Measurements from ENCODE around the gene SYT11. TPM values are rescaled to one million over a fixed set of nuclear protein-coding genes. Genes with fewer than 3 reads are reported as not detected.

Gene SYT11
- total RNA-seq, 1 experiment from 2014 or later: 6.1 TPM

GRCh38 chr1:155812878-155813277 lies 46.5 kb upstream of the SYT11 start (continued):
- TF ChIP-seq, protein P1, sequence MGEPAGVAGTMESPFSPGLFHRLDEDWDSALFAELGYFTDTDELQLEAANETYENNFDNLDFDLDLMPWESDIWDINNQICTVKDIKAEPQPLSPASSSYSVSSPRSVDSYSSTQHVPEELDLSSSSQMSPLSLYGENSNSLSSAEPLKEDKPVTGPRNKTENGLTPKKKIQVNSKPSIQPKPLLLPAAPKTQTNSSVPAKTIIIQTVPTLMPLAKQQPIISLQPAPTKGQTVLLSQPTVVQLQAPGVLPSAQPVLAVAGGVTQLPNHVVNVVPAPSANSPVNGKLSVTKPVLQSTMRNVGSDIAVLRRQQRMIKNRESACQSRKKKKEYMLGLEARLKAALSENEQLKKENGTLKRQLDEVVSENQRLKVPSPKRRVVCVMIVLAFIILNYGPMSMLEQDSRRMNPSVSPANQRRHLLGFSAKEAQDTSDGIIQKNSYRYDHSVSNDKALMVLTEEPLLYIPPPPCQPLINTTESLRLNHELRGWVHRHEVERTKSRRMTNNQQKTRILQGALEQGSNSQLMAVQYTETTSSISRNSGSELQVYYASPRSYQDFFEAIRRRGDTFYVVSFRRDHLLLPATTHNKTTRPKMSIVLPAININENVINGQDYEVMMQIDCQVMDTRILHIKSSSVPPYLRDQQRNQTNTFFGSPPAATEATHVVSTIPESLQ (CRISPR knock-in tag; IDR thresholded peaks at IDR 0.05): no peak
- TF ChIP-seq ZNF317 (CRISPR knock-in tag; IDR thresholded peaks at IDR 0.05; ENCODE audit: borderline replicate concordance, low read depth) (no peak), NR3C1 (CRISPR knock-in tag; conservative IDR thresholded peaks at IDR 0.05; ENCODE audit: low read depth) (no peak)

GRCh38 chr1:155813672-155814071 lies 45.7 kb upstream of the SYT11 start:
- ChIA-PET POLR2A (no interaction called here), CTCF (no interaction called here)
- H3K4me1 Mint-ChIP-seq: peaks cover 7% of the 10 kb centered on the region
- H3K36me3 Mint-ChIP-seq: peaks cover 47% of the 10 kb centered on the region
- no peak overlapping the region for H3K4me3 Mint-ChIP-seq
- H3K27me3 Mint-ChIP-seq (ENCODE audit: low read depth): no peaks in the 10 kb centered on the region
- H3K27ac Mint-ChIP-seq: no peak overlapping the region
- no peak for DNase-seq (ENCODE audit: low spot score)
- H3K9me3 Mint-ChIP-seq: no peaks in the 10 kb centered on the region
- TF ChIP-seq, protein P2, sequence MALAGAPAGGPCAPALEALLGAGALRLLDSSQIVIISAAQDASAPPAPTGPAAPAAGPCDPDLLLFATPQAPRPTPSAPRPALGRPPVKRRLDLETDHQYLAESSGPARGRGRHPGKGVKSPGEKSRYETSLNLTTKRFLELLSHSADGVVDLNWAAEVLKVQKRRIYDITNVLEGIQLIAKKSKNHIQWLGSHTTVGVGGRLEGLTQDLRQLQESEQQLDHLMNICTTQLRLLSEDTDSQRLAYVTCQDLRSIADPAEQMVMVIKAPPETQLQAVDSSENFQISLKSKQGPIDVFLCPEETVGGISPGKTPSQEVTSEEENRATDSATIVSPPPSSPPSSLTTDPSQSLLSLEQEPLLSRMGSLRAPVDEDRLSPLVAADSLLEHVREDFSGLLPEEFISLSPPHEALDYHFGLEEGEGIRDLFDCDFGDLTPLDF (CRISPR knock-in tag; IDR thresholded peaks at IDR 0.05): no peak
- TF ChIP-seq, protein P3, sequence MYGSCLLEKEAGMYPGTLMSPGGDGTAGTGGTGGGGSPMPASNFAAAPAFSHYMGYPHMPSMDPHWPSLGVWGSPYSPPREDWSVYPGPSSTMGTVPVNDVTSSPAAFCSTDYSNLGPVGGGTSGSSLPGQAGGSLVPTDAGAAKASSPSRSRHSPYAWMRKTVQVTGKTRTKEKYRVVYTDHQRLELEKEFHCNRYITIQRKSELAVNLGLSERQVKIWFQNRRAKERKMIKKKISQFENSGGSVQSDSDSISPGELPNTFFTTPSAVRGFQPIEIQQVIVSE (CRISPR knock-in tag; IDR thresholded peaks at IDR 0.05; ENCODE audit: borderline replicate concordance): no peak
- TF ChIP-seq PREB (CRISPR knock-in tag; IDR thresholded peaks at IDR 0.05; ENCODE audit: borderline replicate concordance): no peak
- TF ChIP-seq ZNF396 (CRISPR knock-in tag; IDR thresholded peaks at IDR 0.05; ENCODE audit: borderline replicate concordance): no peak
- TF ChIP-seq JAZF1 (CRISPR knock-in tag; IDR thresholded peaks at IDR 0.05): no peak
- TF ChIP-seq, protein P4, sequence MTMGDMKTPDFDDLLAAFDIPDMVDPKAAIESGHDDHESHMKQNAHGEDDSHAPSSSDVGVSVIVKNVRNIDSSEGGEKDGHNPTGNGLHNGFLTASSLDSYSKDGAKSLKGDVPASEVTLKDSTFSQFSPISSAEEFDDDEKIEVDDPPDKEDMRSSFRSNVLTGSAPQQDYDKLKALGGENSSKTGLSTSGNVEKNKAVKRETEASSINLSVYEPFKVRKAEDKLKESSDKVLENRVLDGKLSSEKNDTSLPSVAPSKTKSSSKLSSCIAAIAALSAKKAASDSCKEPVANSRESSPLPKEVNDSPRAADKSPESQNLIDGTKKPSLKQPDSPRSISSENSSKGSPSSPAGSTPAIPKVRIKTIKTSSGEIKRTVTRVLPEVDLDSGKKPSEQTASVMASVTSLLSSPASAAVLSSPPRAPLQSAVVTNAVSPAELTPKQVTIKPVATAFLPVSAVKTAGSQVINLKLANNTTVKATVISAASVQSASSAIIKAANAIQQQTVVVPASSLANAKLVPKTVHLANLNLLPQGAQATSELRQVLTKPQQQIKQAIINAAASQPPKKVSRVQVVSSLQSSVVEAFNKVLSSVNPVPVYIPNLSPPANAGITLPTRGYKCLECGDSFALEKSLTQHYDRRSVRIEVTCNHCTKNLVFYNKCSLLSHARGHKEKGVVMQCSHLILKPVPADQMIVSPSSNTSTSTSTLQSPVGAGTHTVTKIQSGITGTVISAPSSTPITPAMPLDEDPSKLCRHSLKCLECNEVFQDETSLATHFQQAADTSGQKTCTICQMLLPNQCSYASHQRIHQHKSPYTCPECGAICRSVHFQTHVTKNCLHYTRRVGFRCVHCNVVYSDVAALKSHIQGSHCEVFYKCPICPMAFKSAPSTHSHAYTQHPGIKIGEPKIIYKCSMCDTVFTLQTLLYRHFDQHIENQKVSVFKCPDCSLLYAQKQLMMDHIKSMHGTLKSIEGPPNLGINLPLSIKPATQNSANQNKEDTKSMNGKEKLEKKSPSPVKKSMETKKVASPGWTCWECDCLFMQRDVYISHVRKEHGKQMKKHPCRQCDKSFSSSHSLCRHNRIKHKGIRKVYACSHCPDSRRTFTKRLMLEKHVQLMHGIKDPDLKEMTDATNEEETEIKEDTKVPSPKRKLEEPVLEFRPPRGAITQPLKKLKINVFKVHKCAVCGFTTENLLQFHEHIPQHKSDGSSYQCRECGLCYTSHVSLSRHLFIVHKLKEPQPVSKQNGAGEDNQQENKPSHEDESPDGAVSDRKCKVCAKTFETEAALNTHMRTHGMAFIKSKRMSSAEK (CRISPR knock-in tag; IDR thresholded peaks at IDR 0.05; ENCODE audit: borderline replicate concordance): no peak
- TF ChIP-seq ZNF512 (CRISPR knock-in tag; IDR thresholded peaks at IDR 0.05; ENCODE audit: borderline replicate concordance): no peak
- no peak for TF ChIP-seq SMAD3 (CRISPR knock-in tag; IDR thresholded peaks at IDR 0.05; ENCODE audit: borderline replicate concordance)
- ATAC-seq: no peak

DNA sequence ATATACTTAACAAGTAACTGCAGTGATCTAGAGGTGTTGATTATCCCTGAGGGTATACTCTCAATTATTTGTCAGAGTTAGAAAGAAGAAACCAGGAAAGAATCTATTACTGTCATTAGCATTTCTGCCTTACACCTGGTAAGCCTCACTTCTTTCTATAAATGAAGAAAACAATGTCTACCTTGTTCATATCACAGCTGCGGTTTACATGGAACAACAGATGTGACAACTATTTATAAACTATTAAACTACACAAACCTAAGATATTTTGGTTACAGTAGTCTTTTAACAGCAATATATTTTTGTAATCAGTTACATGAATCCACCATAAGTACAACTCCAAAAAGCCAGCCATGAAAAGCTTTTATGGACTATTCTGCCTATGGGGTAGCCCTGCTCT lies 43.0 kb upstream of the SYT11 start:
- H3K36me3 Mint-ChIP-seq: peaks cover 60% of the 10 kb centered on the region
- H3K9me3 Mint-ChIP-seq: no peaks in the 10 kb centered on the region
- ATAC-seq (no peak), DNase-seq (ENCODE audit: low spot score) (no peak)
- POLR2A ChIA-PET: no interaction called here
- H3K4me1 Mint-ChIP-seq: peaks cover 7% of the 10 kb centered on the region
- H3K27ac Mint-ChIP-seq: no peak overlapping the region
- CTCF ChIA-PET: interaction anchor here (1.0 kb wide), 1 partner anchor 87 kb away, joined by 4 read pairs; no protein-coding TSS in a partner anchor
- TF ChIP-seq, protein P5, sequence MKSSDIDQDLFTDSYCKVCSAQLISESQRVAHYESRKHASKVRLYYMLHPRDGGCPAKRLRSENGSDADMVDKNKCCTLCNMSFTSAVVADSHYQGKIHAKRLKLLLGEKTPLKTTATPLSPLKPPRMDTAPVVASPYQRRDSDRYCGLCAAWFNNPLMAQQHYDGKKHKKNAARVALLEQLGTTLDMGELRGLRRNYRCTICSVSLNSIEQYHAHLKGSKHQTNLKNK (CRISPR knock-in tag; IDR thresholded peaks at IDR 0.05): no peak
- no peak for TF ChIP-seq GTF2I (CRISPR knock-in tag; conservative IDR thresholded peaks at IDR 0.05)
- H3K4me3 Mint-ChIP-seq: no peak overlapping the region
- H3K27me3 Mint-ChIP-seq (ENCODE audit: low read depth): no peaks in the 10 kb centered on the region
